Common myeloid progenitor, CD34-positive (primary cell): Measurements from ENCODE around the gene TMEM255B.

Experiments
- CTCF ChIA-PET: fragments of 350-600 bp; sonication (Branson Sonifier 250); formaldehyde crosslinking; loops from one replicate; lab custom pipeline; 2021; ENCODE audit warnings: antibody characterized with exemption; lab: Charles Lee
- POLR2A ChIA-PET: fragments of 350-600 bp; sonication (Branson Sonifier 250); formaldehyde crosslinking; loops from one replicate; lab custom pipeline; 2021; ENCODE audit warnings: antibody characterized with exemption; lab: Charles Lee
- DNase-seq, 3 donors: peaks; one replicate each; pipeline versions ENCODE4 v3.0.0 to v3.0.0-alpha.2; 2013
- H3K27ac ChIP-seq, 2 experiments: 1 replicate in 1 of 2; 2 replicates in 1 of 2; pipeline ENCODE4 v1.7.0; 2013; ENCODE audit warnings: inconsistent platforms in 2 of 2, low read length in 2 of 2, mild to moderate bottlenecking in 2 of 2, low read depth in 1 of 2, moderate library complexity in 1 of 2; ENCODE audit not compliant: severe bottlenecking in 2 of 2, insufficient read depth in 1 of 2, poor library complexity in 1 of 2
- H3K27me3 ChIP-seq, 5 experiments: replicated peaks in 2 of 5; 1 replicate in 3 of 5; 2 replicates in 2 of 5; pipeline versions ENCODE4 v1.6.1 to v1.7.0; 2013; ENCODE audit warnings: low read length in 4 of 5, mild to moderate bottlenecking in 2 of 5, moderate library complexity in 2 of 5, inconsistent platforms in 1 of 5; ENCODE audit not compliant: insufficient read depth in 5 of 5, control insufficient read depth in 4 of 5
- H3K36me3 ChIP-seq, 4 experiments: 1 replicate in 2 of 4; 2 replicates in 2 of 4; pipeline versions ENCODE4 v1.6.1 to v1.7.0; 2013; ENCODE audit warnings: low read length in 3 of 4, control low read depth in 1 of 4, mild to moderate bottlenecking in 1 of 4; ENCODE audit not compliant: control insufficient read depth in 4 of 4, insufficient read depth in 4 of 4
- H3K4me1 ChIP-seq, 4 experiments: 1 replicate in 3 of 4; 2 replicates in 1 of 4; pipeline versions ENCODE4 v1.6.1 to v1.7.1; 2013; ENCODE audit warnings: low read length in 3 of 4, mild to moderate bottlenecking in 3 of 4, control low read depth in 1 of 4, inconsistent platforms in 1 of 4, moderate library complexity in 1 of 4; ENCODE audit not compliant: control insufficient read depth in 4 of 4, insufficient read depth in 4 of 4; ENCODE audit errors: control extremely low read depth in 1 of 4
- H3K4me3 ChIP-seq, 7 experiments: 1 replicate in 4 of 7; 2 replicates in 3 of 7; pipeline versions ENCODE4 v1.5.1 to v1.7.0; 2013; ENCODE audit warnings: mild to moderate bottlenecking in 7 of 7, low read length in 6 of 7, moderate library complexity in 6 of 7, inconsistent platforms in 2 of 7, low read depth in 2 of 7, control low read depth in 1 of 7; ENCODE audit not compliant: insufficient read depth in 4 of 7, control insufficient read depth in 1 of 7; ENCODE audit errors: extremely low read depth in 1 of 7
- H3K9me3 ChIP-seq, 5 experiments: 1 replicate in 4 of 5; 2 replicates in 1 of 5; pipeline versions ENCODE4 v1.6.1 to v1.7.1; 2013; ENCODE audit warnings: low read length in 4 of 5, mild to moderate bottlenecking in 2 of 5, inconsistent platforms in 1 of 5, low read depth in 1 of 5, moderate library complexity in 1 of 5; ENCODE audit not compliant: control insufficient read depth in 4 of 5, insufficient read depth in 2 of 5; ENCODE audit errors: control extremely low read depth in 1 of 5
- WGBS: methylation state at CpG from one replicate; pipeline ENCODE4 v1.1.5; 2013; ENCODE audit not compliant: insufficient coverage; 5-methylcytosine and 5-hydroxymethylcytosine counted together

Gene TMEM255B

DNA sequence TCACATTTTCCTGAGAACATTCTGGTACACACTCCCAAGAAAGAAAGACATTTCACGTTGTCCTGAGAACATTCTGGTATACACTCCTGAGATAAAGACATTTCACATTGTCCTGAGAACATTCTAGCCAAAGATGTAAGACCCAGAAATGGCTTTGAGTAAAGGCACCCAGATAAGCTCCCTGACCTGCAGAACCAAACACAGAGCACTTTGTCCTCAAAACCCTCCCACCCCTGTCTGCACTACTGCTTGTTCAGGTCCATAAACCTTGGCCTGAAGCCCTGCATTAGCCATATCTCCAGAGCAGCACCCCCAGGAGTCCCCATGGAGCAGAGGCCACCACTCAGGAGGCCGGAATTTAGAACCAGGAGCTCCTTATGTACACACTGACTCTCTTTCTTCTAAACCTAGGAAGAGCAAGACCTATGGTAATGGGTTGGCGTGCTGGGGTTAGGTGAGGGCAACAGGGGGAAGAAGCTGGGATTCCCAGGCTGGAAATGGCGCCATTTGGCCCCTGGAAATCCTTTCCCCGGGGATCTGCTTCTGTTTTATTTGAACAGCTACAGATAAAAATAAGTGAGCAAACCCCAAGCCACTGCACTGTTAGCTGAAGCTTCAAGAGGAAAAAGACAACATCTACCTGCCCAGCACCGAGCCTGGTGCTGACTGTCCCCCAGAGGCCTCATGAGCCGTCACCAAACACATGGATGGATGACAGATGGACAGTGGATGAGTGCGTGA is 91.1 kb downstream of the TMEM255B start:
- CTCF ChIA-PET = no interaction called here
- Histone ChIP-seq H3K4me1 (peaks cover 0 to 30% (median 27%) of the 10 kb centered on the region in 4 experiments), H3K36me3 (no peaks in the 10 kb centered on the region), H3K27ac (no peak overlapping the region), H3K27me3 (peaks cover 0 to 39% (median 0%) of the 10 kb centered on the region in 5 experiments), H3K9me3 (no peaks in the 10 kb centered on the region), H3K4me3 (no peak overlapping the region)
- POLR2A ChIA-PET = no interaction called here
- no peak for DNase-seq
- WGBS = 95% methylated on average over 6 of the region's 8 CpGs

DNA sequence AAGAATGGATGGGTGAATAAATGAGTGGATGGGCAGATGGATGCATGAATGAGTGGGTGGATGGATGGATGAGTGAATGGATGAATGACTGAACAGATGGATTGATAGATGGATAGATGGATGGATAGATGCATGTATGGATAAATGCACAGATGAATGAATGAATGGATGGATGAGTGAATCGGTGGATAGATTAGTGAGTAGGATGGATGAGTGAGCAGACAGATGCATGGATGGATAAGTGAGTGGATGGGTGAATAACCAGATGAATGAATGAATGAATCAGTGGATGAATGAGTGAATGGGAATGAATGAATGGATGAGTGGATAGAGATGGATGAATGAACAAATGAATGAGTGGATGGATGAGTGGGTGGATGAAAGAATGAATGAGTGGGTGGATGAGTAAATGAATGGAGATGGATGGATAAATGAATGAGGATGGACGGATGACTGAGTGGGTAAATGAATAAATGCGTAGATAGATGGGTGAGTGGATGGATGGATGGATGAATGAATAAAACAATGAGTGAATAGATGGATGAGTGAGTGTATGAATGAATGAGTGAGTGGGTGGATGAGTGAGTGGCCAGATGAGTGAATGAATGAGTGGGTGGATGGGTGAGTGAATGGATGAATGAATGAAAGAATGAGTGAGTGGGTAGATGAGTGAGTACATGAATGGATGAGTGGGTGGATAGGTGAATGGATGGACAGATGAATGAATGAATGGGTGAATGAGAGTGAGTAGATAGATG is 91.9 kb downstream of the TMEM255B start:
- H3K27me3 ChIP-seq = peaks cover 0 to 32% (median 0%) of the 10 kb centered on the region in 5 experiments
- no peaks in the 10 kb centered on the region for H3K36me3 ChIP-seq
- H3K4me1 ChIP-seq = peaks cover 0 to 38% (median 34%) of the 10 kb centered on the region in 4 experiments
- H3K4me3 ChIP-seq = no peak overlapping the region
- no peak for DNase-seq
- 100% methylated on average over 3 of the region's 3 CpGs for WGBS
- POLR2A ChIA-PET = no interaction called here
- CTCF ChIA-PET = no interaction called here
- no peaks in the 10 kb centered on the region for H3K9me3 ChIP-seq
- H3K27ac ChIP-seq = no peak overlapping the region

DNA sequence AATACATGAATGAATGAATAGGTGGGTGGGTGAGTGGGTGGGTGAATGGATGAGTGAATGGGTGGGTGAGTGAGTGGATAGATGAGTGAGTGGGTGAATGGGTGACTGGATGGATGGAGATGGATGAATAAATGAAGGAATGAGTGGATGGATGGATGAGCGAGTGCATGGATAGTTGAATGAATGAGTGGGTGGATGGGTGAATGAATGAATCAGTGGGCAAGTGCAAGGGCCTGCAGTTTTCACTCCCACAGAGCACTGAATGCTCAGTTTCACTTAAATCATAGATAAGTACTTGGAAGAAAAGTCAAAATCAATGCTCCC is 92.4 kb downstream of the TMEM255B start:
- no peaks in the 10 kb centered on the region for H3K36me3 ChIP-seq
- DNase-seq = no peak
- H3K27ac ChIP-seq = no peak overlapping the region
- CTCF ChIA-PET = no interaction called here
- WGBS = no CpG with 5 or more reads among the region's 1 CpG
- H3K4me1 ChIP-seq = peaks cover 0 to 36% (median 34%) of the 10 kb centered on the region in 4 experiments
- H3K27me3 ChIP-seq = peaks cover 0 to 28% (median 0%) of the 10 kb centered on the region in 5 experiments
- H3K9me3 ChIP-seq = no peaks in the 10 kb centered on the region
- POLR2A ChIA-PET = no interaction called here
- H3K4me3 ChIP-seq = no peak overlapping the region

DNA sequence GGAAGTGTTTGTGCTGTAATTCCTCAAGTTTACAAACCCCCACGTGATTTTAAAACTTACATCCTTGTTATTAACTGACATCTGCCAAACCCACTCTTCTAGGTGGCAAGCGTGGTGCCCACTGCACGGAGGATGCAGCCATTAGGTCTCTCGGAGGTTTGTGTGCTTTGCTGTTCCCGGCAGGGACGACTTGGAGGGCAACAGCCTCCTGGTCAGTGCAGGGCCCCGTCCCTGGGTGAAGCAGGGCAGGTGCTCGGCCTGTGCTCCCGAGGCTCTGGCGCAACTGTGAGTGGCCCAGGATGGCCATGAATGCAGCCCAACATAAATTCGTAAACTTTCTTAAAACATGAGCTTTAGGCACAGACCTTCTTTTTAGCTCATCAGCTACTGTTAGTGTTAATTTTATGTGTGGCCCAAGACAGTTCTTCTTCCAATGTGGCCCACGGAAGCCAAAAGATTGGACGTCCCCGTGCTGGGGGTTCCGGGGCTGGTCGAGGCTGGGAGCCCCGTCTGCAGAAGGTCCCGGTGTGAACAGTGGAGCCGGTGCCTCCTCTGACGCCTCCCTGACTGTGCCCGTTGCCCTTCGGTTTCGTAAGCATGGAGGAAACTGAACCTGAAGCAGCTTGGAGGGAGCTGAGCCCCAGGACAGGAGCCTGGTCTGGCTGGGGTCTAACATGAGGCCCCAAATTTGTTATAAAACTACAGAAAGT is 93.0 kb downstream of the TMEM255B start:
- Histone ChIP-seq H3K36me3 (no peaks in the 10 kb centered on the region), H3K27ac (no peak overlapping the region), H3K9me3 (no peaks in the 10 kb centered on the region), H3K4me1 (peaks cover 0 to 40% (median 33%) of the 10 kb centered on the region in 4 experiments), H3K4me3 (no peak overlapping the region), H3K27me3 (peaks cover 0 to 22% (median 0%) of the 10 kb centered on the region in 5 experiments)
- DNase-seq = no peak
- CTCF ChIA-PET = no interaction called here
- WGBS = 95% methylated on average over 20 of the region's 23 CpGs
- POLR2A ChIA-PET = no interaction called here

DNA sequence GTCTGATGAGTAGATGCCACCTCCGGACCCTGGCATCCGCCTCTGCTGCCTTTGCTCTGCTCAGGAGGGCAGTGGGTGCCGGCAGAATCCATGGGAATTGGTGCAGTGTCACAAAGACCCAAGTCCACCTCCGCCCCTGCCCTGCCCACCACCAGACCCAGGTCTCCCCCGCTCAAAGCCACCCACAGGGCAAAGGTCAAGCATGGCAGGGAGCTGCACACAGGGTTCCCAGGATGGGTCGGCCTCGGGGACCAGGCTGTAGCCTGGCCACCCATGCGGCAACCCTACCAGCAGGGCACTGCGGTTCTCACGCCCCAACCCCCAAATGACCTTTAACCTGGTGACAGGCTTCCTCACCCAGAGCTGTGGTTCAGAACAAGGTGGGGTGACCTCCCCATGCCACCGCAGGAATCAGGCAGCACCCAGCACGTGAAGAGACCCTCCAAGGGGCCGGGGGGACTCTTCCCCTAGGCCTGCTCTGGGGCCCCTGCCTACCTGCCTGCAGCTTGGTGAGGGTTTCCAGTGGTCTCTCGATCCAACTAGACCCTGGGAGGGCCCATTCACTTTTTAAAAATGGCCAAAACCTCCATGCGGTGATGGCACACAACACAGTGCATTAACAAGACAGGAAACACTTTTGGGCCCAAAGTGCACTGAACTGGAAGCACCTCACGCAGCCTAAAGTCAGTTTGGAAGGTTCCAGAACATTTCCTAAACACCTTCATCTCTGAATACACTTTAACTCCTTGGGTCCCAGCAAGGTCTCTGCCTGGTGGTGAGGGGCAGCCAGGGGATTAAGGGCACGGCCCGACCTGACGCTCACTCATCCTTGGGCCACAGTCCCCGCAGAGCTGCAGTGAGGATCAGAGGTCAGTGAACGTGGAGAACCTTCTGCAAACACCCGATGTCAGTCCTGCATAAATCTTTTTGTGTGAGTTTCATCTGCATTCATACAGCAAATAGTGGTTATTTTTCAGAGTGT is 93.8 kb downstream of the TMEM255B start:
- H3K27me3 ChIP-seq = peaks cover 0 to 18% (median 0%) of the 10 kb centered on the region in 5 experiments
- POLR2A ChIA-PET = no interaction called here

DNA sequence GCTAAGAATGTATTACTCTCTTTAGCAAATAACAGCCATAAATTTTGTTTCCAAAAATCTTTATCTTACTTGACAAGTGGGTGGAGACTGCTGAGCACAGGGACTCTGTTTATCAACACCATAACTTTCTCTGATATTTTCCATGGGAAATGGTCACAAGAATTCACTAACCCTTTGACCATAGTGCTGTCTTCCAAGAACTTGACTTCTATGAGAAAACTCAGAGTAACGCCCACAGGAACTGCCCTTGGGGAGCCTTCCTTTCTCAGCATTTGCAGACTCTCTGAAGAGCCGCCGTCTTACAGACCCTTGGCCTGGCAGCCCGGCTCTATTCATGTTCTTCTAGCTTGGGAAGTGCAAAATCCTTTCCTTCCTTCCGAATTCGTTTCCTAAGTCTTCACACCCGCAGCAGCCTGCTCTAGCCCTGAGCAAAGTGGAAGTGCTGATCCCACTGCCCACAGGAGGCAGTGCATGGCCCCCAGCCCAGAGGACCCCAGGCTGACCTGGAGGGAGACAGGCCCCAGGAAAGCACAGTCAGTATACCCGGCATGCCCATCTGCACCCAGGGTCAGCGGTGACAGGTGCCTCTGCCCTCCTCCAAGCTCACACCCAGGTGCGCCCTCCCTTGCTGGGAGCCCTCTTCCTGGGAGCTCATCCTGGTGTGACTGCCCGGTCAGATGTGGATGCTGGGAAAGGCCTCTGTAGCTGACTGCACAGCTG is 94.7 kb downstream of the TMEM255B start:
- POLR2A ChIA-PET = no interaction called here

More for the DNA sequence above, 93.8 kb downstream of the TMEM255B start:
- 92% methylated on average over 19 of the region's 22 CpGs for WGBS
- Histone ChIP-seq H3K27ac (no peak overlapping the region), H3K9me3 (no peaks in the 10 kb centered on the region), H3K4me3 (no peak overlapping the region), H3K4me1 (peaks cover 0 to 40% (median 33%) of the 10 kb centered on the region in 4 experiments), H3K36me3 (no peaks in the 10 kb centered on the region)
- no peak for DNase-seq
- CTCF ChIA-PET = no interaction called here

More for the DNA sequence above, 94.7 kb downstream of the TMEM255B start:
- Histone ChIP-seq H3K4me1 (peaks cover 0 to 40% (median 33%) of the 10 kb centered on the region in 4 experiments), H3K36me3 (no peaks in the 10 kb centered on the region), H3K27ac (peak overlapping the region in 1 of 2 experiments; percentile 21), H3K27me3 (peaks cover 0 to 13% (median 0%) of the 10 kb centered on the region in 5 experiments), H3K4me3 (no peak overlapping the region), H3K9me3 (no peaks in the 10 kb centered on the region)
- CTCF ChIA-PET = interaction anchor here (1.2 kb wide), 1 partner anchor 37 kb away, joined by 3 read pairs; no protein-coding TSS in a partner anchor
- DNase-seq = no peak
- 52% methylated on average over 11 of the region's 11 CpGs for WGBS
